Left ventricle myocardium inferior (tissue), 1 donor: ENCODE data around the gene RNU6-1. TPM values are rescaled to one million over a fixed set of nuclear protein-coding genes. Genes with fewer than 3 reads are reported as not detected.

Source experiments
- DNase-seq: peaks from one replicate; pipeline ENCODE4 v3.0.0-alpha.2; 2020
- H3K27ac ChIP-seq: fragments of 200-600 bp; replicated peaks from 2 replicates; pipeline ENCODE4 v1.8.0; 2021
- H3K27me3 ChIP-seq: fragments of 200-600 bp; 2 replicates; pipeline ENCODE4 v1.8.0; 2021; ENCODE audit warnings: low read depth
- H3K36me3 ChIP-seq: fragments of 200-600 bp; 2 replicates; pipeline ENCODE4 v1.8.0; 2021
- H3K4me1 ChIP-seq: fragments of 200-600 bp; 2 replicates; pipeline ENCODE4 v1.8.0; 2021
- H3K4me3 ChIP-seq: fragments of 200-600 bp; 2 replicates; pipeline ENCODE4 v1.8.0; 2021; ENCODE audit warnings: mild to moderate bottlenecking, moderate library complexity
- H3K9me3 ChIP-seq: fragments of 200-600 bp; replicated peaks from 2 replicates; pipeline ENCODE4 v1.8.0; 2021
- CTCF ChIP-seq: fragments of 200-600 bp; IDR thresholded peaks from 2 replicates; pipeline ENCODE4 v1.8.0; 2021; ENCODE audit warnings: antibody characterized with exemption, mild to moderate bottlenecking, borderline replicate concordance
- intact Hi-C: fragments of 100-400 bp; cut with micrococcal nuclease; formaldehyde crosslinking; loops from one replicate; pipeline ENCODE4 v1.11.0; 2022
- total RNA-seq: library from RNA; stranded (reverse); fragmentation: NEBNext Ultra II Directional; extraction: Animal tissue kit (Norgen Biotek cat#: 25700); gene quantifications from one replicate; pipeline ENCODE4 v1.2.1, GENCODE V29; 2021
- donor health status: DM: no; HTN: yes; CAD: no; lungs with severe emphysema.

The RNU6-1 gene
- total RNA-seq, 1 donor from 2014 or later = not detected

GRCh38 chr15:67865331-67865730 is 25.5 kb upstream of the RNU6-1 start:
- Histone ChIP-seq H3K4me3 (no peak overlapping the region), H3K9me3 (peaks cover 14% of the 10 kb centered on the region), H3K27me3 (no peaks in the 10 kb centered on the region), H3K36me3 (no peaks in the 10 kb centered on the region), H3K4me1 (peaks cover 11% of the 10 kb centered on the region), H3K27ac (no peak overlapping the region)
- no peak for DNase-seq
- TF ChIP-seq CTCF = no peak
- intact Hi-C loops = no loop called here

GRCh38 chr15:67863442-67863987 is 23.7 kb upstream of the RNU6-1 start:
- H3K27me3 ChIP-seq = no peaks in the 10 kb centered on the region
- peaks cover 11% of the 10 kb centered on the region for H3K4me1 ChIP-seq
- intact Hi-C loops = loop anchor here (2.0 kb wide), 1 partner anchor 291 kb away; no protein-coding TSS in a partner anchor
- peak; percentile 97 for TF ChIP-seq CTCF
- H3K36me3 ChIP-seq = no peaks in the 10 kb centered on the region
- peak overlapping the region; percentile 65 for H3K4me3 ChIP-seq
- peak overlapping the region; percentile 68 for H3K27ac ChIP-seq
- peak; percentile 79 for DNase-seq
- no peaks in the 10 kb centered on the region for H3K9me3 ChIP-seq

- peaks cover 11% of the 10 kb centered on the region for H3K4me1 ChIP-seq
- no peaks in the 10 kb centered on the region for H3K36me3 ChIP-seq
- TF ChIP-seq CTCF = no peak
- no peaks in the 10 kb centered on the region for H3K9me3 ChIP-seq
- no peaks in the 10 kb centered on the region for H3K27me3 ChIP-seq
- peak overlapping the region; percentile 7 for H3K27ac ChIP-seq
- intact Hi-C loops = loop anchor here (2.0 kb wide), 1 partner anchor 292 kb away; no protein-coding TSS in a partner anchor
- DNase-seq = no peak
- H3K4me3 ChIP-seq = peak overlapping the region; percentile 65
Measured at GRCh38 chr15:67862750-67863441, 23.1 kb upstream of the RNU6-1 start.

GRCh38 chr15:67861983-67862382 is 22.1 kb upstream of the RNU6-1 start:
- H3K4me1 ChIP-seq = peaks cover 11% of the 10 kb centered on the region
- no peak for TF ChIP-seq CTCF
- no peak overlapping the region for H3K27ac ChIP-seq
- H3K4me3 ChIP-seq = no peak overlapping the region
- H3K9me3 ChIP-seq = no peaks in the 10 kb centered on the region
- no peaks in the 10 kb centered on the region for H3K36me3 ChIP-seq
- no peak for DNase-seq
- no peaks in the 10 kb centered on the region for H3K27me3 ChIP-seq
- intact Hi-C loops = loop anchor here (2.0 kb wide), 1 partner anchor 293 kb away; no protein-coding TSS in a partner anchor

GRCh38 chr15:67859331-67859946 is 19.6 kb upstream of the RNU6-1 start:
- no peak overlapping the region for H3K27ac ChIP-seq
- intact Hi-C loops = no loop called here
- H3K4me1 ChIP-seq = peaks cover 11% of the 10 kb centered on the region

More at GRCh38 chr15:67859331-67859946, 19.6 kb upstream of the RNU6-1 start:
- no peaks in the 10 kb centered on the region for H3K9me3 ChIP-seq
- H3K36me3 ChIP-seq = no peaks in the 10 kb centered on the region
- H3K27me3 ChIP-seq = no peaks in the 10 kb centered on the region
- no peak for TF ChIP-seq CTCF
- H3K4me3 ChIP-seq = no peak overlapping the region
- no peak for DNase-seq
